ENCODE data around the gene SMYD3. TPM values are rescaled to one million over a fixed set of nuclear protein-coding genes. Genes with fewer than 3 reads are reported as not detected.

Gene SMYD3
- total RNA-seq, 1 donor from 2014 or later = 24.2 TPM

GRCh38 chr1:245871191-245871590, 635.9 kb downstream of the SMYD3 start:
- H3K36me3 Mint-ChIP-seq (ENCODE audit: low read depth) = no peaks in the 10 kb centered on the region
- peaks cover 2% of the 10 kb centered on the region for H3K9me3 Mint-ChIP-seq
- H3K4me3 Mint-ChIP-seq = no peak overlapping the region
- no peak for DNase-seq (ENCODE audit: low read depth, low spot score)
- no peaks in the 10 kb centered on the region for H3K27me3 Mint-ChIP-seq (ENCODE audit: low read depth)
- peaks cover 29% of the 10 kb centered on the region for H3K4me1 Mint-ChIP-seq
- TF ChIP-seq CTCF (conservative IDR thresholded peaks at IDR 0.05) = no peak
- no peak overlapping the region for H3K27ac Mint-ChIP-seq (ENCODE audit: unreplicated experiment)

GRCh38 chr1:245870698-245871097, 636.4 kb downstream of the SMYD3 start:
- Mint-ChIP-seq H3K9me3 (peaks cover 2% of the 10 kb centered on the region), H3K27ac (ENCODE audit: unreplicated experiment) (no peak overlapping the region), H3K36me3 (ENCODE audit: low read depth) (no peaks in the 10 kb centered on the region), H3K4me1 (peaks cover 29% of the 10 kb centered on the region), H3K4me3 (no peak overlapping the region), H3K27me3 (ENCODE audit: low read depth) (no peaks in the 10 kb centered on the region)
- DNase-seq (ENCODE audit: low read depth, low spot score) = no peak
- TF ChIP-seq CTCF (conservative IDR thresholded peaks at IDR 0.05) = no peak

- Mint-ChIP-seq H3K27ac (ENCODE audit: unreplicated experiment) (no peak overlapping the region), H3K4me3 (no peak overlapping the region), H3K9me3 (peaks cover 2% of the 10 kb centered on the region), H3K36me3 (ENCODE audit: low read depth) (no peaks in the 10 kb centered on the region), H3K27me3 (ENCODE audit: low read depth) (no peaks in the 10 kb centered on the region), H3K4me1 (peaks cover 20% of the 10 kb centered on the region)
- TF ChIP-seq CTCF (conservative IDR thresholded peaks at IDR 0.05) = no peak
- DNase-seq (ENCODE audit: low read depth, low spot score) = no peak
These were observed 637.2 kb downstream of the SMYD3 start for GRCh38 chr1:245869847-245870246.

- Mint-ChIP-seq H3K36me3 (ENCODE audit: low read depth) (peaks cover 9% of the 10 kb centered on the region), H3K27ac (ENCODE audit: unreplicated experiment) (no peak overlapping the region)
- TF ChIP-seq CTCF (conservative IDR thresholded peaks at IDR 0.05) = no peak
These were observed 639.3 kb downstream of the SMYD3 start for GRCh38 chr1:245867738-245868137.

GRCh38 chr1:245864872-245865271, 642.2 kb downstream of the SMYD3 start:
- no peak overlapping the region for H3K4me3 Mint-ChIP-seq
- H3K27ac Mint-ChIP-seq (ENCODE audit: unreplicated experiment) = no peak overlapping the region
- H3K9me3 Mint-ChIP-seq = no peaks in the 10 kb centered on the region
- TF ChIP-seq CTCF (conservative IDR thresholded peaks at IDR 0.05) = no peak
- no peaks in the 10 kb centered on the region for H3K27me3 Mint-ChIP-seq (ENCODE audit: low read depth)
- no peak for DNase-seq (ENCODE audit: low read depth, low spot score)
- peaks cover 10% of the 10 kb centered on the region for H3K4me1 Mint-ChIP-seq
- H3K36me3 Mint-ChIP-seq (ENCODE audit: low read depth) = peaks cover 11% of the 10 kb centered on the region

More at GRCh38 chr1:245867738-245868137, 639.3 kb downstream of the SMYD3 start:
- H3K27me3 Mint-ChIP-seq (ENCODE audit: low read depth) = no peaks in the 10 kb centered on the region
- H3K4me1 Mint-ChIP-seq = peaks cover 14% of the 10 kb centered on the region
- H3K9me3 Mint-ChIP-seq = no peaks in the 10 kb centered on the region
- no peak for DNase-seq (ENCODE audit: low read depth, low spot score)
- H3K4me3 Mint-ChIP-seq = no peak overlapping the region
